ENCODE data around the gene MNT. TPM values are rescaled to one million over a fixed set of nuclear protein-coding genes. Genes with fewer than 3 reads are reported as not detected.

Gene MNT
- total RNA-seq, 1 donor from 2014 or later: 41.0 TPM

DNA sequence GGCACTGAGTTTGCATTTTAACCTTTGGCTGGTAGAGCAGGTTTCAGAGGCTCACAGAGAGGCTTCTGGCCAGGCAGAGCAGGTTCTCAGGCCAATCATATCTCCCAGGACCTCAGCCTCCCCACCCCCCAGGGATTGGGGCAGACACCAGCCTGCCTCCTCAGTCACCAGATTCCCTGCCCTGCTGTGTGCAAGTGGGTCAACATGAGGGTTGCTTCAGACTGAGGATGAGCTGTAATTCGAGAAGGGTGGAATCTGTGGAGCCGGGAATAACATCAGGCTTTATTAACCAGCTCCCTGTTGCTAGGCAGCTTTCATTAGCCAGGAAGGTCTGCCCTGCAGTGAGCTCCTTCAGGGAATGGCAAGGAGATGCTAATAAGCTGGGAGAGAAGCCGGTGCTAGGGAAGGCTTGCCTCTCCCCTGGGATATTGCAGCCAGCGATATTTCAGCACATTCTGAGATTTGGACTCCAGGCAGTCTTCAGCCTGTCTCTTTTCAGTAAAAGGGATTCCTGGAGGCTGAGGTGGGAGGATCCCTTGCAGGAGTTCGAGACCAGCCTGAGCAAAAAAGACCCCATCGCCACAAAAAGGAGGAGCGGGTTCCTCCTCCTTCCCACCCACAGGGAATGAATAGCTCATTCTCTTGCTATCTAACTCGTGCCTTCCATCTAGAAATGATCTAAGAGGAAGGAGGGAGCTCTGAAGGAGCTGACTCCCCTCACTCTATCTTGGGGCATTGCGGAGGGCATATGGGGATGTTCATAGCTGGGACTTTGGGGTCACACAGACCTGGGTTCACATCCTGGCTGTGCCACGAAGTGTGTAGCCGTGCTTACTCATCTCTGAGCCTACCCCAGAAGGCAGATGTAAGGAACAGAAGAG is 52.8 kb downstream of the MNT start:
- no peaks in the 10 kb centered on the region for H3K36me3 Mint-ChIP-seq (ENCODE audit: unreplicated experiment)
- no peaks in the 10 kb centered on the region for H3K27me3 Mint-ChIP-seq (ENCODE audit: unreplicated experiment)
- peak overlapping the region; percentile 97 for H3K27ac Mint-ChIP-seq (ENCODE audit: unreplicated experiment)
- no peak for TF ChIP-seq CTCF (IDR thresholded peaks at IDR 0.05; ENCODE audit: partially characterized antibody, unreplicated experiment)
- H3K9me3 Mint-ChIP-seq (ENCODE audit: unreplicated experiment): no peaks in the 10 kb centered on the region
- peak overlapping the region; percentile 75 for H3K4me3 Mint-ChIP-seq (ENCODE audit: unreplicated experiment)
- DNase-seq: peak; percentile 76
- peaks cover 13% of the 10 kb centered on the region for H3K4me1 Mint-ChIP-seq (ENCODE audit: low read depth, unreplicated experiment)

GRCh38 chr17:2346475-2346874 is 54.4 kb downstream of the MNT start:
- TF ChIP-seq CTCF (IDR thresholded peaks at IDR 0.05; ENCODE audit: partially characterized antibody, unreplicated experiment): no peak
- Mint-ChIP-seq H3K4me1 (ENCODE audit: low read depth, unreplicated experiment) (peaks cover 13% of the 10 kb centered on the region), H3K4me3 (ENCODE audit: unreplicated experiment) (no peak overlapping the region), H3K27ac (ENCODE audit: unreplicated experiment) (no peak overlapping the region), H3K36me3 (ENCODE audit: unreplicated experiment) (no peaks in the 10 kb centered on the region), H3K9me3 (ENCODE audit: unreplicated experiment) (no peaks in the 10 kb centered on the region), H3K27me3 (ENCODE audit: unreplicated experiment) (no peaks in the 10 kb centered on the region)
- no peak for DNase-seq

- Mint-ChIP-seq H3K4me1 (ENCODE audit: low read depth, unreplicated experiment) (peaks cover 13% of the 10 kb centered on the region), H3K9me3 (ENCODE audit: unreplicated experiment) (no peaks in the 10 kb centered on the region), H3K36me3 (ENCODE audit: unreplicated experiment) (no peaks in the 10 kb centered on the region), H3K27me3 (ENCODE audit: unreplicated experiment) (no peaks in the 10 kb centered on the region), H3K27ac (ENCODE audit: unreplicated experiment) (no peak overlapping the region), H3K4me3 (ENCODE audit: unreplicated experiment) (no peak overlapping the region)
- no peak for DNase-seq
- no peak for TF ChIP-seq CTCF (IDR thresholded peaks at IDR 0.05; ENCODE audit: partially characterized antibody, unreplicated experiment)
These were observed 56.3 kb downstream of the MNT start for GRCh38 chr17:2344528-2344927.

- H3K27me3 Mint-ChIP-seq (ENCODE audit: unreplicated experiment): no peaks in the 10 kb centered on the region
- H3K27ac Mint-ChIP-seq (ENCODE audit: unreplicated experiment): no peak overlapping the region
- TF ChIP-seq CTCF (IDR thresholded peaks at IDR 0.05; ENCODE audit: partially characterized antibody, unreplicated experiment): no peak
- no peak for DNase-seq
- peaks cover 4% of the 10 kb centered on the region for H3K9me3 Mint-ChIP-seq (ENCODE audit: unreplicated experiment)
- no peak overlapping the region for H3K4me3 Mint-ChIP-seq (ENCODE audit: unreplicated experiment)
- H3K36me3 Mint-ChIP-seq (ENCODE audit: unreplicated experiment): no peaks in the 10 kb centered on the region
- H3K4me1 Mint-ChIP-seq (ENCODE audit: low read depth, unreplicated experiment): peaks cover 10% of the 10 kb centered on the region
These were observed 57.4 kb downstream of the MNT start for GRCh38 chr17:2343421-2343820.

GRCh38 chr17:2338315-2338657 is 62.6 kb downstream of the MNT start:
- Mint-ChIP-seq H3K9me3 (ENCODE audit: unreplicated experiment) (peaks cover 7% of the 10 kb centered on the region), H3K27ac (ENCODE audit: unreplicated experiment) (peak overlapping the region; percentile 84), H3K4me1 (ENCODE audit: low read depth, unreplicated experiment) (peaks cover 9% of the 10 kb centered on the region), H3K36me3 (ENCODE audit: unreplicated experiment) (no peaks in the 10 kb centered on the region), H3K4me3 (ENCODE audit: unreplicated experiment) (peak overlapping the region; percentile 72), H3K27me3 (ENCODE audit: unreplicated experiment) (peaks cover 4% of the 10 kb centered on the region)
- TF ChIP-seq CTCF (IDR thresholded peaks at IDR 0.05; ENCODE audit: partially characterized antibody, unreplicated experiment): no peak
- no peak for DNase-seq

Data from glutamatergic neuron (in vitro differentiated cells).